HG03565 (cell line): ENCODE data around the gene IGFL4.

Experiments
- ATAC-seq: cut with Tn5 transposase; IDR thresholded peaks from one replicate; pipeline ENCODE4 v1.9.1; 2021; ENCODE audit warnings: mild to moderate bottlenecking, moderate library complexity; ENCODE audit not compliant: unreplicated experiment

The IGFL4 gene

DNA sequence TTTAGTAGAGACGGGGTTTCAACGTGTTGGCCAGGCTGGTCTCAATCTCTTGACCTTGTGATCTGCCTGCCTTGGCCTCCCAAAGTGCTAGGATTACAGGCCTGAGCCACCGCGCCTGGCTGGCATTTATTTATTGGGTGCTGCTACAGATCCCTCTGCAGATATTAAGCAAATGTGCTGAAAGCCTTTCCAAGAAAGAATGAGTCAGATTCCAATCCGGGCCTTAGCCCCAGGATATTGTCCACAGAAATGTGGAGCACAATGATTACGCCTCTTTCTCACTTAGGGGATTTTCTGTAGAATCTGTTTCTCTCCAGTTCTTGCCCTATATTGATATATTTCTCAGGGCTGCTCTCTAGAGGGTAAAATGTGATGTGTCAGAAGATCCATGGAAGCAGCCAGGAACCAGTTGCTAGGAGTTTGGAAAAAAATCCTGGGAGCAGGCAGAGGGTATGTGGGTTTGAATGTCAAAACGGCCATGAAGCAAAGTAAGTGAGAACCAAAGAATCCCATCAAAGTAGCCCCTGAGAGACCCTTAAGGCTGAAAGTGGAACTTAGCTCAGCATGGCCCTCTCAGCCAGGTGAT, 24.8 kb upstream of the IGFL4 start:
- ATAC-seq: no peak

GRCh38 chr19:46063201-46063600, 22.4 kb upstream of the IGFL4 start:
- no peak for ATAC-seq

DNA sequence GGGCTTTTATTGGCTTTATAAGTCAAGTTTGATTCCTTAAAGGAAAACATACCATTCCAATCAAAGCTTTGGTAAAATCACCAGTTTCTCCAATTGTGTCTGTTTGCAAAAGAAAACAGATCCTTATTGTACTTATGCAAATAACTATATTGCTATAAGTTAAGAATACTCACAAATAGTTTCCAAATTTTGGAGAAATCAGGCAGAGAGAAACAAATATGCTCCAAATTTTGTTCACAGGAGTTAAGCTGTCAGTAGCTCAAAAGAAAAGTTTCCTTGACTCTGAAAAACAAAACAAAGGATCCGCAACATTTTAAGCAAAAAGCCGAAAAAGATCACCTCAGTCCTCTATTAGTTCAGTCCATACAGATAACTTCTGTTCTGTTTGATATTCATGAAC, 19.2 kb upstream of the IGFL4 start:
- no peak for ATAC-seq

GRCh38 chr19:46058778-46059177, 18.0 kb upstream of the IGFL4 start:
- no peak for ATAC-seq

DNA sequence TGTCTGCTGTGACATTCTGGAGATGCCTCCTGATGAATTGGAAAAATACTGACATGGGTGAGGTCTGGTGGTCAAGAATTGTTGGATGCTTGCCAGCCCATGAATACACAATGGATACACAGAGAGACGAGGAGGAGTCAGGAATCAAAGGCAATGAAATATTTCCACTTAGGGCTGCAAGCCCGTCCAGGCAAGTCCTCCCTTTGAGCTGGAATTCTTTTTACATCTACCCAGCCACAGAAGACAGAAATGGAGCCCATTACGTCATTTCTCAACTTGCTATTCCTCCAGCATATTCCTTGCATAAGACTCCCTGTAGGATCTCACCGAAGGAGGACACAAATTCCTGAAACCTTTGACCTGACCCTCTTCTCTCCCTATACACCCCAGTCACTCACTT, 15.7 kb upstream of the IGFL4 start:
- no peak for ATAC-seq

DNA sequence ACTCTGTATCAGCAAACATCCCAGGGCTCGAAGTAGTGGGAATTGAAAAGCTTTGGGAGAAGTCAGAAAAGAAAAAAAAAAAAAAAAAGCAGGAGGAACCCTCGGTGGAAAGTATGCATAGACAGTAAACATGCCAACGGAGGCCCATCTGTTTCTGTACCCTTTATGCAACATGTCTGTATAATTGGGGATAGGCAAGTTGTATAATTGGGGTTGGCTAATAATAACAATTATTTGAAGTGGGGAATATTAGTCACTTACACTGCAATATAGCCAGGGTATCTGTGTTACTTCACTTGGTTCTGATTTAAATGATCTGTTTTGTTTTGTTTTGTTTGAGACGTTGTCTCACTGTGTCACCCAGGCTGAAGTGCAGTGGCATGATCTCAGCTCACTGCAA, 12.1 kb upstream of the IGFL4 start:
- ATAC-seq: no peak

DNA sequence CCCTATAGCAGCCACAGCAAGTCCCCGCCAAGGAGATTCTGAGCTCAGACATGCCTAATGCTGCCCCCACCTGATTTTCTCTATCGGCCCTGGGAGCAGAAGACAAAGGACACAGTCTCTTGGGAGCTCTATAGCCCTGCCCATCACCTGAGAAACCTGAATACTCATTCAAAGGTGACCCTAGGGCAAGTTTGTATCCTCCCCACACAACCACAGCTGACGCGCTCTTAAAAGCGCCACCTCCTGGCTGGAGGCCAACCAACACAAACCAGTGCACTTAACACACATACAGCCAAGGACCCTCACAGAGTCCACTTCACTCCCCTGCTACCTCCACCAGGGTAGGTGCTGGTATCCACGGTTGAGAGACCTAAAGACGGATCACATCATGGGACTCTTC, 8.8 kb upstream of the IGFL4 start:
- ATAC-seq: no peak

- no peak for ATAC-seq
Observed at GRCh38 chr19:46043519-46043918, 2.7 kb upstream of the IGFL4 start.

- ATAC-seq: no peak
Observed at GRCh38 chr19:46042252-46042883, 1.6 kb upstream of the IGFL4 start.

DNA sequence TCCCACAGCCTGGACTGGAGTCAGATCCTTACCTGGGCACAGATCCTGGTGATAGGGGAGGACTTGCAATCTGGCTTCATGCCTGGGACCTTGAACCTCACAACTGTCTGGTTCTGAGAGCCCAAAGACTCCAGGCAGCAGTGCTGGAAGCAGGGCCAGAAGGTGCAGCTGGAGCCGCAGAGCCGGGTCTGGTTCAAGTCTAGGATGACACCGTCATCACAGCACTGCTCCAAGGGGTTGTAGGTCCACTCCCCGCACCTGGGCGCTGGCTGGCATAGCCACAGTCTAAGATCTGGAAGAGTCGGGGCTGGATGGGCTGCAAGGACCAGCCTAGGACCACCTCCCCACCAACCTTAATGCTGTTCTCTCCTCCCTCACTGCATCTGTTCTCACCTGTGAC, 677 bp downstream of the IGFL4 start:
- no peak for ATAC-seq

DNA sequence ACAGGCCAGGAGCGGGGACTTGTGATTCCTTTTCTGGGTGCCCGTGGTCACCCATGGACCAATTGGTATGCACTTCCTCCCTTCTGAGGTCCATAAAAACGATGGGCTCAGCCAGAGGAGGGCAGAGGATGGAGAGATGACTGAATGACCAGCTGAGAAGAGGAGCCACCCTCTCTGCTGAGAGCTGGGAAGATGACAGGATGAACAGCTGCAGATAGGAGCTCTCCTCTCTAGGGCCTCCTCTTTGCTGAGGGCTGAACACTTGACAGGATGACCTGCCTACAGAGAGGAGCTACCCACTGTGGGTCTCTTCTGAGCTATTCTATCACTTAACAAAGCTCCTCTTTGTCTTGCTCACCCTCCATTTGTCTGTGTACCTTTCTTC, 4.1 kb downstream of the IGFL4 start:
- ATAC-seq: no peak

DNA sequence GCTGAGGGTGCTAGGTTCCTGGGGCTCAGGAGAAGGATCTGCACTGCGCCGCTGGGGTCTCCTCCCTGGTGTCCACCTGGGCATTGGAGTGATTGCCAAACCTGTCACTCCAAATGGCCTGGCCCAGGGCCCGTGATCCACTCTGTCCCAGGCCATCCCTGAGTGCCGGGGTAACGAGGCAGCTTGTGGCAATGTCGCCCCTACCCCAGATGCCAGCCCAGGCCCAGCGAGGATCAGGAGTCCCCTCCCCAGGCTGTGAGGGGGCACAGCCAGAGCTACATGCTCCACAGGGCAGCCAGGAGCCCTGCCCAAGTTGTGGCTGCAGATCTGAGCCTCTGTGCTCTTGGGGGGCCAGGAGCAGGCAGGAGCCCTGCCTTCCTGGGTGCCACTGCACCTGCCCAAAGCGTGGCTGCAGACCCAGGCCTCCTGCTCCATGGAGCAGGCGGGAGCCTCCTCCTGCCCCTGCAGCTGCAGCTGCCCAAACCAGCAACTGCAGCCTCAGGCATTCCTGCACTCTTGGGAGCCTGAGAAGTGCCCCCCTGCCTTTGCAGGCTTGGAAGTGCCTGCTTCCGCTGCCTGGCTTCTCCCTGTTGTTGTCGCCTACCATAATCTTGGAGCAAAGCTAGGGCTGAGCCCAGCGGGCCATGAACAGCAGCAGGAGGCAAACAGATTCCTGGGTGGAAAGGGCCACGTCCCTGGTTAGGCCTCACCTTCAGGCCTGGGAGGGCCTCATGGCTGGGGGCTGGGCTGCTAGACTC, 4.6 kb downstream of the IGFL4 start:
- no peak for ATAC-seq

DNA sequence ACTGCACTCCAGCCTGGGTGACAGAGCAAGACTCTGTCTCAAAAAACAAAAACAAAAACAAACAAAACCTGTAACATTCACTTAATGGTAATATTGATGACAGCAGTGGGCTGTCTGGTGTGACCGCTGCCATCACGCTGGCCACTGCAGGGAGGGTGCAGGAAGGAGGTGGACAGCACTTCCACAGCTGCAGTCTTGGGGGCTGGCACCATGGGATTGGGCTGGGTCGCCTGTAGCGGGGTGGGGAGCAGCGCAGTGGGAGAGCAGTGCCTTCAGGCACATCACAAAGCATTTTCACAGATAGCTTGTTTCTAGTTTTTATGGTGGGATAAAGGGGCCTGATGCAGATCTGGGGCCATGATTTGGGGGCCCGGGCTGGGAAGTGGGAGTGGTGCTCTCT, 5.3 kb downstream of the IGFL4 start:
- no peak for ATAC-seq

GRCh38 chr19:46033401-46033800, 7.4 kb downstream of the IGFL4 start:
- no peak for ATAC-seq

- no peak for ATAC-seq
Observed at GRCh38 chr19:46032597-46033025, 8.2 kb downstream of the IGFL4 start.

DNA sequence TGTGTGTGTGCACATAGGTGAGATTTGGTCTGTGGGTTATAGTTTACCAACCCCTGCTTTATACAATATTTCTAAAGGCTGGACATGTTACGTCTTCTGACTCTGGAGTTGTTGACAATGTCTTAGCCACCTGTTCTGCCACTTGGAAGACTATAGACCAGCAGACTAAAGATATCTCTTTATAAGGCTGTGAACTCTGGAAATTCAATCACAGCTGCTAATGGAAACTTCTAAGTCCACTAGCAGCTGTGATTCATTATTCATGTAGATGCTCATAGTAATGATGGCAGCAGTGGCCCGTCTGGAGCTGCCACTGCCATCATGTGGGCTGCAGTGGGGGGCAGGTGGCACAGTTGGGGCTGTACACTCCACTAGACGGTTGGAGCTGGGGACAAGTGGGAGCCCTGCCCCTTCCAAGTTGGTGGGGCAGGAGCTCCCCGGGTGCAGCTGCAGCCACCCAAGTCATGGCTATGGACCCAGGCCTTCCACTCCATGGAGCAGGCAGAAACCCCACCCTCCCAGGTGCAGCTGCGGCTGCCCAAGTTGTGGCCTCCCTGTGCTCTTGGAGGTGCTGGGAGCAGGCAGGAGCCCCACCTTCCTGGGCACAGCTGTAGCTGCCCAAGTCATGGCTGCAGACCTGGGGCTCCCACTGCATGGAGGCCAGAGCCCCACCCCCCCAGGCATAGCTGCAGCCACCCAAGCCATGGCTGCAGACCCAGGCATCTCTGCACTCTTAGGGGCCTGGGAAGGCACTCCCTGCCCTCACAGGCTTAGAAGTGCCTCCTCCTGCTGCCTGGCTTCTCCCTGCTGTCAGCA, 8.8 kb downstream of the IGFL4 start:
- ATAC-seq: no peak

DNA sequence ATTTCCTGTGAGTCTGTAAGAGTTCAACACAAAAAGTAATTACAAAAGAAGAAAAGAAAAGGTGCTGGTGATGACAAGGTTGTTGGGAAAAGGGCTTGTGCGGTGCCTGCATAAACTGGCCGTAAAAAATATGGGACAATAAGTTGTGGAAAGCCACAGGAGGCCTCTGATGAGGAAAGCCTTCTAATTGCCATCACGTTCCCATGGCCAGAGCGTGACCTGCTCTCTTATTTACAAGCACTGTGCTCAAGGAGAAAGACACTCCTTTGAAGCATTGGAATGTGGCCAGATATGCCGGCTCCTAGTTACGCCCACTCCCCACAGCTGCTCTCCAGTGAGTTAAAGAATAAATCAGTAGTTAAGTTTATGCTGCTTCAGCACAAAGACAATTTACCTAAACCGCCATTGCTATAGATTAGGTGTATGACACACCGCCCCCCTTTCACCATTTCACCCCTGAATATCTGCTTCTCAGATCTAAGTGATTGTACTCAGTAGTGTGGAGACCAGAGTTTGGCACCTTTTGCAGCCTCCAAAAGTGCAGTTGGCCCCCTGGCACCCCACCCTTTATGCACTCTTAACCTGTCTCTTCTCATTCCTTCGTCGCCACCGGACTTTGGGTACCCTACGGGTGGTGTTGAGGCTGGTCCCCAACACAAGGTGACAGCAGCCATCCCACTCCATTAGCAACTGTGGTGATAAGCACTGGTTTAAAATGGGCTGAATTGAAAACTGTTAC, 9.8 kb downstream of the IGFL4 start:
- ATAC-seq: no peak

DNA sequence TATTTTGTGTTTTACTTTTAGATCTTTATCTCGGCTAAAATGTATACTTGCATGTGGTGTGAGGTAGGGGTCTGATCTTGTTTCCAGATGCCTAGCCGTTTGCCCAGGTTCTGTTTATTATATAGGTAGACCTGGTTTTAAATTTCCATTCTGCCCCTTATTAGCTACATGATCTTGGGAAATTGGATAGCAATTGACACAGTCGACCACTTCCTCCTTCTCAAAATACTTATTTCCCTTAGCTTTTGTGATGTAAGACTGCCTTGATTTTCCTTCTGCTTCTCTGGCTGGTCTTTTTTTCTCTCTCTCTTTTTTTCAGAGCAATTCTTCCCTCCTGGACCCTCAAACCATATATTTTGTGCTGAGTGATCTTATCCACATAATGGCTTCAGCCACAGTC, 15.0 kb downstream of the IGFL4 start:
- no peak for ATAC-seq

DNA sequence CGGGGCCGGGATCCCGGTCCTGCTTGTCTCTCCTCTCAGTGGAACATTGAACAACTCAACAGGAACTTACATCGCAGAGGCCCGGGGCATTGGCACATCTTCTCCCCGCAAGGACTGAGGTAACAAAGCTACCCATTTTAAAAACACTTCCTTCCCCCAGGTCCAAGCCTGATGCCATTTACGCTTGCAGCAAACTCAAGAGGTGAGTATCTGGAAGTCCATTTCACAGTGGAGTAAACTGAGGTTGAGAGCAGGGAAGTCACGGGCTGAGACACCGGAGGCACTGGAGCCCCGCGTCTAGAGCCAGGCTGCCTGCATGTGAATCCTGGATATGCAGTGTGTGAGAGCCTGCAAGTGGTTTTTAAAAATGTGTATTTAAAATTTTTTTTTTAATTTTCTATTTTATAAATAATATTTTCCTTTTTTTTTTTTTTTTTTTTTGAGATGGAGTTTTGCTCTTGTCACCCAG, 17.5 kb downstream of the IGFL4 start:
- ATAC-seq: no peak

- no peak for ATAC-seq
Observed at GRCh38 chr19:46022431-46023310, 18.1 kb downstream of the IGFL4 start, which contains the start of gene PGLYRP1. TSS of gene PGLYRP1 (minus strand) at chr19:46023053. CDS start at chr19:46023021, 32 bp downstream.
